Measurements from ENCODE around the gene NPTX1.

DNA sequence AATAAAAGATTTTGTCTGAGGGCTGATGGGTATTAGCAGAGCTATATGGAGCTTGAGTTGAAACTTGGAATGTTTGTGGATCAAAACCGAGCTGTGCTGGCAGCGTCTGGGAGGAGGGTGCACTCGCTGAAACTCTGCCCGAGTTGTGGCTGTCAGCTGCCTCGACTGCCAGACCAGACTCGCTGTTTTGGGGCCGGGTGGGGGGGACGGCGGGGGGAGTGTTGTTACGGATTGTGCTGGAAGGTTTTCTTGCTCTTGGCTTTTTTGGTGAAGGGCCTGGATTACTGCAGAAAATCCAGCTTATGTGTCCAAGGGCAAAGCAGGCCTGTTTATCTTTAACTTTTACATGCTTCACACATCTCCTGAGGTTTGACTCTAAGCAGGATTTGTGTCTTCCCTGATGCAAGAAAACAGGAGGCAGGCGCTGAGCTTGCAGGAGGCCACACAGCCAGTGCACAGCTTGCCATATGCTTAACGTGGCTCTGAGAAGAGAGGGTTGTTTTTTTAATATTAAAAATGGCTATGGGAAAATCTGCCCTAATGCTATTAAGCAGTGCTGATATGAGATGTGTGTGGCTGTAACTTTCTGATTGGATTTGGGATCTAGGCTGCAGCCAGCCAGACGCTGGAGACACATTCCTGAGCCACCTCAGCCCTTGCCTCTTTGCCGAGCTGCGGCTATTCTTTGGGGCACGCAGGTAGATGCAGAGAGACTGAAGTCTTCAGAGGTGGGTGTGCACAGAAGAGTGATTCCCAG lies 47.7 kb upstream of the NPTX1 start:
- TF ChIP-seq, protein P1, sequence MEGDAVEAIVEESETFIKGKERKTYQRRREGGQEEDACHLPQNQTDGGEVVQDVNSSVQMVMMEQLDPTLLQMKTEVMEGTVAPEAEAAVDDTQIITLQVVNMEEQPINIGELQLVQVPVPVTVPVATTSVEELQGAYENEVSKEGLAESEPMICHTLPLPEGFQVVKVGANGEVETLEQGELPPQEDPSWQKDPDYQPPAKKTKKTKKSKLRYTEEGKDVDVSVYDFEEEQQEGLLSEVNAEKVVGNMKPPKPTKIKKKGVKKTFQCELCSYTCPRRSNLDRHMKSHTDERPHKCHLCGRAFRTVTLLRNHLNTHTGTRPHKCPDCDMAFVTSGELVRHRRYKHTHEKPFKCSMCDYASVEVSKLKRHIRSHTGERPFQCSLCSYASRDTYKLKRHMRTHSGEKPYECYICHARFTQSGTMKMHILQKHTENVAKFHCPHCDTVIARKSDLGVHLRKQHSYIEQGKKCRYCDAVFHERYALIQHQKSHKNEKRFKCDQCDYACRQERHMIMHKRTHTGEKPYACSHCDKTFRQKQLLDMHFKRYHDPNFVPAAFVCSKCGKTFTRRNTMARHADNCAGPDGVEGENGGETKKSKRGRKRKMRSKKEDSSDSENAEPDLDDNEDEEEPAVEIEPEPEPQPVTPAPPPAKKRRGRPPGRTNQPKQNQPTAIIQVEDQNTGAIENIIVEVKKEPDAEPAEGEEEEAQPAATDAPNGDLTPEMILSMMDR (IDR thresholded peaks at IDR 0.05; ENCODE audit: low read depth, low read length, missing input control): no peak
- TF ChIP-seq RAD21 (IDR thresholded peaks at IDR 0.05): no peak
- TF ChIP-seq, protein P2, sequence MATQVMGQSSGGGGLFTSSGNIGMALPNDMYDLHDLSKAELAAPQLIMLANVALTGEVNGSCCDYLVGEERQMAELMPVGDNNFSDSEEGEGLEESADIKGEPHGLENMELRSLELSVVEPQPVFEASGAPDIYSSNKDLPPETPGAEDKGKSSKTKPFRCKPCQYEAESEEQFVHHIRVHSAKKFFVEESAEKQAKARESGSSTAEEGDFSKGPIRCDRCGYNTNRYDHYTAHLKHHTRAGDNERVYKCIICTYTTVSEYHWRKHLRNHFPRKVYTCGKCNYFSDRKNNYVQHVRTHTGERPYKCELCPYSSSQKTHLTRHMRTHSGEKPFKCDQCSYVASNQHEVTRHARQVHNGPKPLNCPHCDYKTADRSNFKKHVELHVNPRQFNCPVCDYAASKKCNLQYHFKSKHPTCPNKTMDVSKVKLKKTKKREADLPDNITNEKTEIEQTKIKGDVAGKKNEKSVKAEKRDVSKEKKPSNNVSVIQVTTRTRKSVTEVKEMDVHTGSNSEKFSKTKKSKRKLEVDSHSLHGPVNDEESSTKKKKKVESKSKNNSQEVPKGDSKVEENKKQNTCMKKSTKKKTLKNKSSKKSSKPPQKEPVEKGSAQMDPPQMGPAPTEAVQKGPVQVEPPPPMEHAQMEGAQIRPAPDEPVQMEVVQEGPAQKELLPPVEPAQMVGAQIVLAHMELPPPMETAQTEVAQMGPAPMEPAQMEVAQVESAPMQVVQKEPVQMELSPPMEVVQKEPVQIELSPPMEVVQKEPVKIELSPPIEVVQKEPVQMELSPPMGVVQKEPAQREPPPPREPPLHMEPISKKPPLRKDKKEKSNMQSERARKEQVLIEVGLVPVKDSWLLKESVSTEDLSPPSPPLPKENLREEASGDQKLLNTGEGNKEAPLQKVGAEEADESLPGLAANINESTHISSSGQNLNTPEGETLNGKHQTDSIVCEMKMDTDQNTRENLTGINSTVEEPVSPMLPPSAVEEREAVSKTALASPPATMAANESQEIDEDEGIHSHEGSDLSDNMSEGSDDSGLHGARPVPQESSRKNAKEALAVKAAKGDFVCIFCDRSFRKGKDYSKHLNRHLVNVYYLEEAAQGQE (IDR thresholded peaks at IDR 0.05): no peak
- TF ChIP-seq TAF1 (conservative IDR thresholded peaks at IDR 0.05): no peak
- TF ChIP-seq, protein P3, sequence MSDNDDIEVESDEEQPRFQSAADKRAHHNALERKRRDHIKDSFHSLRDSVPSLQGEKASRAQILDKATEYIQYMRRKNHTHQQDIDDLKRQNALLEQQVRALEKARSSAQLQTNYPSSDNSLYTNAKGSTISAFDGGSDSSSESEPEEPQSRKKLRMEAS (IDR thresholded peaks at IDR 0.05): no peak
- TF ChIP-seq YY1 (IDR thresholded peaks at IDR 0.05): no peak
- no peak for TF ChIP-seq RXRA (IDR thresholded peaks at IDR 0.05)
- TF ChIP-seq EGR1 (IDR thresholded peaks at IDR 0.05; ENCODE audit: low read depth in 2 of 2): no peak
- TF ChIP-seq, protein P4, sequence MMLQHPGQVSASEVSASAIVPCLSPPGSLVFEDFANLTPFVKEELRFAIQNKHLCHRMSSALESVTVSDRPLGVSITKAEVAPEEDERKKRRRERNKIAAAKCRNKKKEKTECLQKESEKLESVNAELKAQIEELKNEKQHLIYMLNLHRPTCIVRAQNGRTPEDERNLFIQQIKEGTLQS (IDR thresholded peaks at IDR 0.05): no peak
- no peak for TF ChIP-seq FOXA1 (IDR thresholded peaks at IDR 0.05)
- no peak for TF ChIP-seq JUND (IDR thresholded peaks at IDR 0.05)
- no peak for TF ChIP-seq SP1 (IDR thresholded peaks at IDR 0.05)
- no peak for TF ChIP-seq HNF4A (conservative IDR thresholded peaks at IDR 0.05)
